GM12878 (cell line): Measurements from ENCODE around the gene ZSWIM5. TPM values are rescaled to one million over a fixed set of nuclear protein-coding genes. Genes with fewer than 3 reads are reported as not detected.

Experiments
- ATAC-seq: fragments of 200-7000 bp; cut with Tn5 transposase; 3 replicates; pipeline ENCODE4 v1.9.1; 2020; ENCODE audit warnings: mild to moderate bottlenecking, moderate library complexity
- Bru-seq: library from RNA; stranded (reverse); fragments of 400-500 nt; gene quantifications from one replicate; lab custom pipeline; 2021; lab: Mats Ljungman, UMichigan
- BruChase-seq, 2 experiments: library from RNA; stranded (reverse); fragments of 400-500 nt; gene quantifications; one replicate each; lab custom pipeline; 2021; lab: Mats Ljungman, UMichigan
- BruUV-seq: library from RNA; stranded (reverse); fragments of 400-500 nt; replicated peaks from 2 replicates; lab custom pipeline; 2021; lab: Mats Ljungman, UMichigan
- CTCF ChIA-PET: fragments of 300-600 bp; sonication (Branson Sonifier 250); formaldehyde crosslinking; extraction: SDS; loops from one replicate; lab custom pipeline; 2021; ENCODE audit warnings: inconsistent platforms; lab: Yijun Ruan, JAX
- POLR2A ChIA-PET: fragments of 350-600 bp; formaldehyde crosslinking; extraction: SDS; loops from one replicate; lab custom pipeline; 2021; ENCODE audit warnings: inconsistent platforms; lab: Charles Lee
- RAD21 ChIA-PET: fragments of 300-600 bp; sonication (Branson Sonifier 250); formaldehyde crosslinking; loops from one replicate; lab custom pipeline; 2023; ENCODE audit warnings: antibody characterized with exemption; ENCODE audit not compliant: unreplicated experiment; lab: Charles Lee
- SMC1A ChIA-PET: fragments of 300-600 bp; sonication (Branson Sonifier 250); formaldehyde crosslinking; loops from one replicate; lab custom pipeline; 2023; ENCODE audit not compliant: unreplicated experiment, uncharacterized antibody; lab: Charles Lee
- DNase-seq: peaks from one replicate; pipeline ENCODE4 v3.0.0-alpha.2; 2011; ENCODE audit warnings: low read depth, low spot score
- FAIRE-seq: peaks from 3 replicates; lab custom pipeline; 2011; peaks lifted over from hg19 to GRCh38; lab: Jason Lieb, UNC
- H2AFZ ChIP-seq: 2 replicates; pipeline ENCODE4 v1.6.0; 2011; ENCODE audit warnings: low read depth, low read length, control low read depth; ENCODE audit not compliant: control insufficient read depth
- H3K27ac ChIP-seq: 2 replicates; pipeline ENCODE4 v1.5.1; 2011; ENCODE audit warnings: control low read depth; ENCODE audit not compliant: control insufficient read depth, insufficient read depth
- H3K27me3 ChIP-seq, 2 experiments: replicated peaks in 1 of 2; 2 replicates each; pipeline versions ENCODE4 v1.6.0 to v1.6.1; 2011; ENCODE audit warnings: low read length in 1 of 2; ENCODE audit not compliant: control insufficient read depth in 2 of 2, insufficient read depth in 2 of 2
- H3K36me3 ChIP-seq, 2 experiments: 2 replicates each; pipeline ENCODE4 v1.5.1; 2011; ENCODE audit warnings: low read length in 1 of 2; ENCODE audit not compliant: control insufficient read depth in 2 of 2, insufficient read depth in 2 of 2
- H3K4me1 ChIP-seq: 2 replicates; pipeline ENCODE4 v1.6.1; 2011; ENCODE audit warnings: mild to moderate bottlenecking, low read length, moderate library complexity, mixed read lengths; ENCODE audit not compliant: control insufficient read depth, insufficient read depth
- H3K4me2 ChIP-seq: 2 replicates; pipeline ENCODE4 v1.6.0; 2011; ENCODE audit warnings: control low read depth; ENCODE audit not compliant: control insufficient read depth, insufficient read depth
- H3K4me3 ChIP-seq: fragments of 200-600 bp; sonication (generic); 2 replicates; pipeline ENCODE4 v1.5.1; 2016
- H3K79me2 ChIP-seq: 2 replicates; pipeline ENCODE4 v1.6.0; 2011; ENCODE audit warnings: low read length; ENCODE audit not compliant: control insufficient read depth, insufficient read depth
- H3K9ac ChIP-seq: 2 replicates; pipeline ENCODE4 v1.8.0; 2011; ENCODE audit warnings: low read length, control low read depth, mixed read lengths; ENCODE audit not compliant: control insufficient read depth, insufficient read depth
- H3K9me3 ChIP-seq: replicated peaks from 3 replicates; pipeline ENCODE4 v1.5.1; 2011; ENCODE audit warnings: mild to moderate bottlenecking, low read length; ENCODE audit not compliant: control insufficient read depth, insufficient read depth
- H4K20me1 ChIP-seq: 2 replicates; pipeline ENCODE4 v1.6.0; 2011; ENCODE audit not compliant: control insufficient read depth, insufficient read depth
- CBX5 ChIP-seq: sonication (generic); IDR thresholded peaks from 2 replicates; pipeline ENCODE4 v1.6.1; 2016; ENCODE audit warnings: low read depth, moderate library complexity, mild to moderate bottlenecking, inconsistent platforms
- CHD1 ChIP-seq: IDR thresholded peaks from 2 replicates; pipeline ENCODE4 v1.6.1; 2012; ENCODE audit warnings: low read depth, low read length, improper control_type of control experiment
- JUNB ChIP-seq: IDR thresholded peaks from 2 replicates; pipeline ENCODE4 v1.6.1; 2016; ENCODE audit warnings: antibody characterized with exemption, mild to moderate bottlenecking
- MEF2A ChIP-seq: IDR thresholded peaks from 2 replicates; pipeline ENCODE4 v1.6.1; 2011; ENCODE audit warnings: low read depth, mild to moderate bottlenecking, low read length, moderate library complexity; ENCODE audit not compliant: insufficient read depth
- PAX5 ChIP-seq: IDR thresholded peaks from 2 replicates; pipeline ENCODE4 v1.6.1; 2011; ENCODE audit warnings: low read depth, low read length, borderline replicate concordance
- STAT3 ChIP-seq: IDR thresholded peaks from 2 replicates; pipeline ENCODE4 v1.6.1; 2011; ENCODE audit warnings: low read depth, low read length, improper control_type of control experiment
- TAF1 ChIP-seq: IDR thresholded peaks from 2 replicates; pipeline ENCODE4 v1.6.1; 2011; ENCODE audit warnings: mild to moderate bottlenecking, low read depth, low read length, borderline replicate concordance
- YY1 ChIP-seq: IDR thresholded peaks from 2 replicates; pipeline ENCODE4 v1.6.1; 2011; ENCODE audit warnings: low read depth, mild to moderate bottlenecking, low read length
- ZBED1 ChIP-seq: IDR thresholded peaks from 2 replicates; pipeline ENCODE4 v1.6.1; 2016; ENCODE audit warnings: borderline replicate concordance
- WGBS: methylation state at CpG from one replicate; pipeline ENCODE4 v1.1.6; 2016; ENCODE audit warnings: low lambda C conversion rate; ENCODE audit not compliant: insufficient replicate concordance, insufficient coverage; ENCODE audit errors: missing lambda C conversion rate; 5-methylcytosine and 5-hydroxymethylcytosine counted together
- in situ Hi-C: fragments of 300-500 bp; cut with MboI; formaldehyde crosslinking; loops from 9 replicates; pipeline ENCODE4 v1.14.3; 2018; ENCODE audit warnings: mixed read lengths
- intact Hi-C: fragments of 100-400 bp; cut with micrococcal nuclease; formaldehyde crosslinking; loops from one replicate; pipeline ENCODE4 v1.14.2; 2022; ENCODE audit not compliant: unreplicated experiment
- long read RNA-seq, 2 experiments: library from polyadenylated mRNA; unstranded; transcript quantifications; one replicate each; pipeline ENCODE4 v2.0.0, GENCODE V29; 2019 to 2020
- polyA minus RNA-seq, 3 experiments: library from RNA; depleted of rRNA, polyadenylated mRNA; stranded (reverse); fragments of >200 nt; gene quantifications; 2 replicates each; pipeline ENCODE4 v1.2.3, GENCODE V29; 2011
- polyA plus RNA-seq, 11 experiments: library from polyadenylated mRNA; depleted of rRNA in 4 of 11; unstranded in 6 of 11; stranded (reverse) in 5 of 11; fragments of >200 nt; fragmentation: Nextera tagmentation in 4 of 11; fragmentation: Illumina TruSeq in 1 of 11; extraction: Ambion mirVana in 4 of 11; extraction: Trizol in 1 of 11; gene quantifications; 1 replicate in 1 of 11; 2 replicates in 10 of 11; pipeline versions ENCODE4 v1.2.1 to v1.2.3, GENCODE V29; 2011 to 2016; ENCODE audit warnings: inconsistent platforms in 2 of 11, missing spikeins in 2 of 11, low read depth in 1 of 11
- total RNA-seq, 4 experiments: library from RNA; depleted of rRNA in 3 of 4; stranded (reverse); fragments of >200 nt in 3 of 4; fragmentation: Illumina TruSeq in 1 of 4; extraction: Trizol in 1 of 4; gene quantifications; 2 replicates each; pipeline versions ENCODE4 v1.2.1 to v1.2.3, GENCODE V29; 2013 to 2021
- TF ChIP-seq, protein P1 (sequence below): fragments of 450-650 bp; conservative IDR thresholded peaks from 2 replicates; pipeline ENCODE4 v1.6.1; 2017; ENCODE audit warnings: mild to moderate bottlenecking, moderate library complexity
- TF ChIP-seq, protein P2 (sequence below): fragments of 450-650 bp; IDR thresholded peaks from 2 replicates; pipeline ENCODE4 v1.6.1; 2017; ENCODE audit warnings: mild to moderate bottlenecking, moderate library complexity
- TF ChIP-seq, protein P3 (sequence below): fragments of 150-350 bp; IDR thresholded peaks from 2 replicates; pipeline ENCODE4 v1.6.1; 2014; ENCODE audit warnings: mild to moderate bottlenecking, low read depth, low read length

ZSWIM5 gene
- 0.56 and 0.81 TPM in 2 replicates for total RNA-seq (2013; cell fraction: nucleolus; rRNA removed)
- total RNA-seq (2014; rRNA removed) (0.23 and 0.33 TPM in 2 replicates), total RNA-seq (2014; rRNA removed; fragmentation: Illumina TruSeq; extraction: Trizol) (0.23 and 0.31 TPM in 2 replicates), total RNA-seq (2021) (0.74 and 0.97 TPM in 2 replicates), polyA plus RNA-seq (2011; rRNA removed) (0.34 and 0.49 TPM in 2 replicates), polyA plus RNA-seq (2014; fragmentation: Illumina TruSeq; extraction: Trizol) (0.40 and 0.43 TPM in 2 replicates), polyA plus RNA-seq (2014; fragmentation: Nextera tagmentation; extraction: Ambion mirVana) (under 1 TPM; 0.26 to 0.40 TPM), polyA plus RNA-seq (2014; rRNA removed) (0.49 and 0.58 TPM in 2 replicates), polyA plus RNA-seq (2016; fragmentation: Nextera tagmentation; extraction: Ambion mirVana) (under 1 TPM in 1 of 2 experiments, not detected in 1; 0.07 TPM), polyA minus RNA-seq (2011; rRNA and poly(A)+ RNA removed) (0.31 and 0.44 TPM in 2 replicates), Bru-seq, nascent RNA (percentile 39 among the genes with signal in this experiment), BruChase-seq, experiment 1, labeled RNA remaining after a 6-hour chase (percentile 56 among the genes with signal in this experiment), BruChase-seq, experiment 2, labeled RNA remaining after a 2-hour chase (percentile 46 among the genes with signal in this experiment)
- polyA plus RNA-seq (2011; ENCODE audit: low read depth), result 0.09 TPM
- polyA plus RNA-seq (2011; cell fraction: cytosol; rRNA removed), result 0.20 and 0.22 TPM in 2 replicates
- polyA plus RNA-seq (2011; cell fraction: nucleus; rRNA removed), result 0.53 and 0.72 TPM in 2 replicates
- polyA plus RNA-seq (2012), result 0.09 and 0.13 TPM in 2 replicates
- polyA minus RNA-seq (2011; cell fraction: cytosol; rRNA and poly(A)+ RNA removed), result 0.21 TPM in 1 of 2 replicates, not detected in the other
- 0.19 and 0.36 TPM in 2 replicates for polyA minus RNA-seq (2011; cell fraction: nucleus; rRNA and poly(A)+ RNA removed)
- long read RNA-seq, experiment 1, partial matches to known transcripts, result 1 of 1 reads
- long read RNA-seq, experiment 1, other reads (novel, unspliced or antisense), result 0 of 1 reads
- long read RNA-seq, experiment 2, partial matches to known transcripts, result 0 of 2 reads
- long read RNA-seq, experiment 2, other reads (novel, unspliced or antisense), result 2 of 2 reads

DNA sequence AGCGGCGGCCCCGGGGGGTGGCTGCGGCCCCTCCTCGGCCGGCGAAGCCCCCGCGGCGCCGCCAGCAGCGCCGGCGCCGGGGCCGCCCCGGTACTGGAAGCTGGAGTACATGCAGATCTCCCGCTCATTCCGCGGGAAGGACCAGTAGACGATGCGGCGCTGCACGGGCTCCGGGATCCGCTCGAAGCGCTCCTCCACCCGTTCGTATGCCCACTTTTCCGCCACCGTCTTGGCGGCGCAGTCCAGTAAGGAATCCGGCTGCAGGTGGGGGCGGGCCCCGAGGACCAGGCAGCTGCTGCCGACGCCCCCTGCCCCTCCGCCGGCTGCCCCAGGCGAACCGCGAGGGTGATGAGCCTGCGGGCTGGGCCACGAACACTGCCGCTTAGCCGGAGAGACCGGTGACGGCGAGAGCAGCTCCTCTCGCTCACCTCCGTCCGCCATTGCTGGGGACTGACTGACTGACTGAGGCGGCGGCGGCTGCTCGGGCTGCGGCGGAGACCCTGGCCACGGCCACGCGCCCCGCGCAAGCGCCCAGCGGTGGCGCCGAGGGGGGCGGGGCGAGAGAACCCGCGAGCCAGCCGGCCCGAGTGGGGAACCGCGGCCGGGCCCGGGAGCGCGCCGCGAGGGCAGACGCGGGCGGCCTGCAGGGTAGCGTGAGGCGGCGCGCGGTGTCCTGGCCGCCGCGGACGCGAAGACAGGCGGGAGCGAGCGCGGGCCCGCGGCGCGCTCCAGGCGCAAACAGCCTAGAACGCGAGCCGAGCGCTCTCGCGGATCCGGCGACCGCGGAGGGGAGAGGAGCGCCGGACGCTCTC, at the start of gene ZSWIM5:
Gene ZSWIM5 (minus strand): TSS at position 696 of the 812 bp plus-strand sequence. CDS start 255 bp downstream, at position 441.
- BruUV-seq, result no TSS peak
- TF ChIP-seq PAX5 (no peak), JUNB (no peak), CBX5 (no peak), STAT3 (no peak), TAF1 (peak; percentile 31; the same call in 1 of the 2 replicates), ZBED1 (no peak), YY1 (peak; percentile 92), CHD1 (no peak), MEF2A (no peak)
- TF ChIP-seq, protein P1, sequence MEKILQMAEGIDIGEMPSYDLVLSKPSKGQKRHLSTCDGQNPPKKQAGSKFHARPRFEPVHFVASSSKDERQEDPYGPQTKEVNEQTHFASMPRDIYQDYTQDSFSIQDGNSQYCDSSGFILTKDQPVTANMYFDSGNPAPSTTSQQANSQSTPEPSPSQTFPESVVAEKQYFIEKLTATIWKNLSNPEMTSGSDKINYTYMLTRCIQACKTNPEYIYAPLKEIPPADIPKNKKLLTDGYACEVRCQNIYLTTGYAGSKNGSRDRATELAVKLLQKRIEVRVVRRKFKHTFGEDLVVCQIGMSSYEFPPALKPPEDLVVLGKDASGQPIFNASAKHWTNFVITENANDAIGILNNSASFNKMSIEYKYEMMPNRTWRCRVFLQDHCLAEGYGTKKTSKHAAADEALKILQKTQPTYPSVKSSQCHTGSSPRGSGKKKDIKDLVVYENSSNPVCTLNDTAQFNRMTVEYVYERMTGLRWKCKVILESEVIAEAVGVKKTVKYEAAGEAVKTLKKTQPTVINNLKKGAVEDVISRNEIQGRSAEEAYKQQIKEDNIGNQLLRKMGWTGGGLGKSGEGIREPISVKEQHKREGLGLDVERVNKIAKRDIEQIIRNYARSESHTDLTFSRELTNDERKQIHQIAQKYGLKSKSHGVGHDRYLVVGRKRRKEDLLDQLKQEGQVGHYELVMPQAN, result no peak
- TF ChIP-seq, protein P2, sequence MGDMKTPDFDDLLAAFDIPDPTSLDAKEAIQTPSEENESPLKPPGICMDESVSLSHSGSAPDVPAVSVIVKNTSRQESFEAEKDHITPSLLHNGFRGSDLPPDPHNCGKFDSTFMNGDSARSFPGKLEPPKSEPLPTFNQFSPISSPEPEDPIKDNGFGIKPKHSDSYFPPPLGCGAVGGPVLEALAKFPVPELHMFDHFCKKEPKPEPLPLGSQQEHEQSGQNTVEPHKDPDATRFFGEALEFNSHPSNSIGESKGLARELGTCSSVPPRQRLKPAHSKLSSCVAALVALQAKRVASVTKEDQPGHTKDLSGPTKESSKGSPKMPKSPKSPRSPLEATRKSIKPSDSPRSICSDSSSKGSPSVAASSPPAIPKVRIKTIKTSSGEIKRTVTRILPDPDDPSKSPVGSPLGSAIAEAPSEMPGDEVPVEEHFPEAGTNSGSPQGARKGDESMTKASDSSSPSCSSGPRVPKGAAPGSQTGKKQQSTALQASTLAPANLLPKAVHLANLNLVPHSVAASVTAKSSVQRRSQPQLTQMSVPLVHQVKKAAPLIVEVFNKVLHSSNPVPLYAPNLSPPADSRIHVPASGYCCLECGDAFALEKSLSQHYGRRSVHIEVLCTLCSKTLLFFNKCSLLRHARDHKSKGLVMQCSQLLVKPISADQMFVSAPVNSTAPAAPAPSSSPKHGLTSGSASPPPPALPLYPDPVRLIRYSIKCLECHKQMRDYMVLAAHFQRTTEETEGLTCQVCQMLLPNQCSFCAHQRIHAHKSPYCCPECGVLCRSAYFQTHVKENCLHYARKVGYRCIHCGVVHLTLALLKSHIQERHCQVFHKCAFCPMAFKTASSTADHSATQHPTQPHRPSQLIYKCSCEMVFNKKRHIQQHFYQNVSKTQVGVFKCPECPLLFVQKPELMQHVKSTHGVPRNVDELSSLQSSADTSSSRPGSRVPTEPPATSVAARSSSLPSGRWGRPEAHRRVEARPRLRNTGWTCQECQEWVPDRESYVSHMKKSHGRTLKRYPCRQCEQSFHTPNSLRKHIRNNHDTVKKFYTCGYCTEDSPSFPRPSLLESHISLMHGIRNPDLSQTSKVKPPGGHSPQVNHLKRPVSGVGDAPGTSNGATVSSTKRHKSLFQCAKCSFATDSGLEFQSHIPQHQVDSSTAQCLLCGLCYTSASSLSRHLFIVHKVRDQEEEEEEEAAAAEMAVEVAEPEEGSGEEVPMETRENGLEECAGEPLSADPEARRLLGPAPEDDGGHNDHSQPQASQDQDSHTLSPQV, result no peak
- TF ChIP-seq, protein P3, sequence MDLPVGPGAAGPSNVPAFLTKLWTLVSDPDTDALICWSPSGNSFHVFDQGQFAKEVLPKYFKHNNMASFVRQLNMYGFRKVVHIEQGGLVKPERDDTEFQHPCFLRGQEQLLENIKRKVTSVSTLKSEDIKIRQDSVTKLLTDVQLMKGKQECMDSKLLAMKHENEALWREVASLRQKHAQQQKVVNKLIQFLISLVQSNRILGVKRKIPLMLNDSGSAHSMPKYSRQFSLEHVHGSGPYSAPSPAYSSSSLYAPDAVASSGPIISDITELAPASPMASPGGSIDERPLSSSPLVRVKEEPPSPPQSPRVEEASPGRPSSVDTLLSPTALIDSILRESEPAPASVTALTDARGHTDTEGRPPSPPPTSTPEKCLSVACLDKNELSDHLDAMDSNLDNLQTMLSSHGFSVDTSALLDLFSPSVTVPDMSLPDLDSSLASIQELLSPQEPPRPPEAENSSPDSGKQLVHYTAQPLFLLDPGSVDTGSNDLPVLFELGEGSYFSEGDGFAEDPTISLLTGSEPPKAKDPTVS, result no peak

More for the DNA sequence above, at the start of gene ZSWIM5:
- DNase-seq (no peak), ATAC-seq (peak; percentile 85), FAIRE-seq (no peak)
- peak within 1 kb of the TSS; percentile 71 for H3K4me3 ChIP-seq
- peak within 1 kb of the TSS; percentile 34; the same call in 1 of the 2 replicates for H3K9ac ChIP-seq
- no peaks in the 10 kb centered on the region for H3K4me1 ChIP-seq
- H2AFZ ChIP-seq, result peak within 1 kb of the TSS; percentile 85
- H3K36me3 ChIP-seq, result no peaks in the 10 kb centered on the region
- WGBS, result under 1% methylated on average over 72 of the region's 118 CpGs
- peak within 1 kb of the TSS; percentile 95 for H3K4me2 ChIP-seq
- H3K79me2 ChIP-seq, result no peaks in the 10 kb centered on the region
- in situ Hi-C loops (no loop called here), intact Hi-C loops (no loop called here)
- SMC1A ChIA-PET, result no interaction called here
- RAD21 ChIA-PET, result no interaction called here
- no peaks in the 10 kb centered on the region for H4K20me1 ChIP-seq
- CTCF ChIA-PET, result no interaction called here
- H3K9me3 ChIP-seq, result no peaks in the 10 kb centered on the region
- peaks cover 3 to 12% of the 10 kb centered on the region in 2 experiments for H3K27me3 ChIP-seq
- POLR2A ChIA-PET, result no interaction called here
- H3K27ac ChIP-seq, result no peak within 1 kb of the TSS
